Spinal cord (tissue), 10 donors: ENCODE results near the gene CSRP1. TPM values are rescaled to one million over a fixed set of nuclear protein-coding genes. Genes with fewer than 3 reads are reported as not detected.

Experiments
- DNase-seq, 6 donors: peaks; one replicate each; pipeline versions ENCODE4 v3.0.0 to v3.0.0-alpha.2; 2013 to 2015; ENCODE audit warnings: low spot score in 6 of 6, low read depth in 4 of 6
- H3K27ac ChIP-seq: one replicate; pipeline ENCODE4 v1.5.1; 2013; ENCODE audit warnings: low read depth, low read length, control low read depth
- H3K27me3 ChIP-seq: one replicate; pipeline ENCODE4 v1.6.1; 2013; ENCODE audit warnings: low read length; ENCODE audit not compliant: control insufficient read depth, insufficient read depth
- H3K36me3 ChIP-seq: one replicate; pipeline ENCODE4 v1.6.1; 2013; ENCODE audit warnings: low read length; ENCODE audit not compliant: control insufficient read depth, insufficient read depth
- H3K4me1 ChIP-seq: one replicate; pipeline ENCODE4 v1.6.1; 2013; ENCODE audit warnings: low read length; ENCODE audit not compliant: control insufficient read depth, insufficient read depth
- H3K4me3 ChIP-seq: one replicate; pipeline ENCODE4 v1.5.1; 2013; ENCODE audit warnings: low read depth, low read length, control low read depth
- H3K9me3 ChIP-seq: one replicate; pipeline ENCODE4 v1.6.1; 2013; ENCODE audit warnings: low read length; ENCODE audit not compliant: control insufficient read depth, insufficient read depth
- WGBS: methylation state at CpG from one replicate; pipeline ENCODE4 v1.1.5; 2013; ENCODE audit warnings: missing lambda C conversion rate; ENCODE audit not compliant: insufficient coverage; 5-methylcytosine and 5-hydroxymethylcytosine counted together
- polyA plus RNA-seq, 2 donors: library from polyadenylated mRNA; unstranded; fragments of 120-200 nt; gene quantifications; one replicate each; pipeline ENCODE4 v1.2.1, GENCODE V29; 2013; ENCODE audit not compliant: insufficient read length in 2 of 2
- total RNA-seq, 2 donors: library from RNA; depleted of rRNA in 1 of 2; stranded (reverse); fragments of 120-200 nt in 1 of 2; fragments of >200 nt in 1 of 2; gene quantifications; one replicate each; pipeline versions ENCODE4 v1.2.3 to v1.2.4, GENCODE V29; 2013 to 2014
- donor health status: healthy.

The CSRP1 gene
- total and polyA plus RNA-seq, 4 donors: 113 to 168 (median 144) TPM

DNA sequence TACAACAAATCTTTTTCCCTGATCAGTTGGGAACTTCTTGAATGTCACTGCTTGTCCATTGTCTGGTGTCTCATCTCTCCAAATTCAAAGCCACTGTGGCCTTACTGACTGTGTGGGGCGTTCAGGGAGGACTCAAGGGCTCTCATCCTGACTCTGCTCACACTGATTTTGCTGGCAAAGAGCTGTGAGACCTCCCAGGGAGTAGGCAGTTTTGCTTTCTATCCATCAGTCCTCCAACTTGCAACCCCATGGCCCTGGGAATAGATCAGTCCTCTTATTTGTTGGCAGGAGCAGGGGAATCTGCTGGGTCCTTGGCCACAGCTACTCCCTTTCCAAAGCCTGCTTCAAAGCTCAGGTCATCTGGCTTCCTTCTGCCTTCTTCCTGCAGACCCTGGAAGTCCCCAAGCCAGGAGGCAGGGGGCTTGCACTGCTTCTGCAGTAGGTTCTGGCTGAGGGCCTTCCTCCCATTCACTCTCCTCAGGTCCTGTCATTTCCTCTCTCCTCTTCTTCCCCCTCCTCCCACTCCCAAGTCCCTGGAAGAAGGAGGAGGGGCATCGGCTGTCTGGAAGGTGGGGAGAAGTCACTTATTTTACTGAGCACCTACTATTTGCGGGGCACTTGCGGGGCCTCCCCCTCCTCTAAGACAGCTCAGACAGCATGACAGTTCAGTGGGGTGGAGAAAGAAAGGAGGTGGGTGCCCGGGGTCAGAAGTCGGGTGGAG lies 31.1 kb upstream of the CSRP1 start:
- H3K27ac ChIP-seq: peak overlapping the region; percentile 33
- H3K9me3 ChIP-seq: no peaks in the 10 kb centered on the region
- no peaks in the 10 kb centered on the region for H3K36me3 ChIP-seq
- WGBS: 20% methylated on average over 2 of the region's 6 CpGs
- peak overlapping the region; percentile 69 for H3K4me3 ChIP-seq
- peaks cover 7% of the 10 kb centered on the region for H3K27me3 ChIP-seq
- H3K4me1 ChIP-seq: peaks cover 22% of the 10 kb centered on the region
- peak in 1 of 6 donors; percentile 40 for DNase-seq

DNA sequence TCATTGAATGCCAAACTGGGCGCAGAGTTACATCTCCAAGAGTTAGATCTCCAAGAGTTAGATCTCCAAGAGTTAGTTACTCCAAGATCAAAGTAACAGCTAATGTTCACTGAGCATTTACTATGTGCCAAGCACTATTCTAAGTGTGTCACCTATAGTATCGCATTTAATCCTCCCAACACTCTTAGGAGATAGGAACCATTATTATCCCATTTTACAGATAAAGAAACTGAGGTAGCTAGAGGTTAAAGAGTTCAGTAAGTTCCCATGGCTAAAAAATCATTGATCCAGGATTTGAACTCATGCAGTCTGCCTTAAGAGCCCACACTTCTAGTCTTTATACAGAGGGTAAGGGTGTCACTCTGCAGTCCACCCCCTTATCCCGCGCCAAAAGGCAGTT lies 30.5 kb upstream of the CSRP1 start:
- Histone ChIP-seq H3K27me3 (peaks cover 7% of the 10 kb centered on the region), H3K36me3 (no peaks in the 10 kb centered on the region), H3K9me3 (no peaks in the 10 kb centered on the region), H3K4me3 (no peak overlapping the region), H3K4me1 (peaks cover 22% of the 10 kb centered on the region), H3K27ac (peak overlapping the region; percentile 33)
- WGBS: 100% methylated on average over 1 of the region's 4 CpGs
- no peak for DNase-seq

DNA sequence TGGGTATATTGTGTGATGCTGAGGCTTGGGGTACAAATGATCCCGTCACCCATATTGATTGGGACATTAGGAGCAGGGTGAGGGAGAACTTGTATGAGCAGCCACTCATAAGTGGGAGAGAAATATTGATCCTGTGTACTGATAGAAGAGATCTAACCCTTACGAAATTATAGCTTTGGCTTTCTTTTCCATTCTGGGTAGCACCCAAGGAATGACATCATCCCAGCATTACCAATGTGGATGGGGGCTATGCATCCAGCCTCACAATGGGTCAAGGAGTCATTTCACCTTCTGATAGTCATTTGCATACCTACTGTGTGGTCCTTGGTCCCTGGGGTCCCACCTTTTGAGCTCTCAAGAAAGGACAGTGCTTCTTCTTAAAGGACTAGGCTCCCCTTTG lies 30.1 kb upstream of the CSRP1 start:
- WGBS: 73% methylated on average over 2 of the region's 2 CpGs
- no peaks in the 10 kb centered on the region for H3K9me3 ChIP-seq
- H3K27ac ChIP-seq: no peak overlapping the region
- no peaks in the 10 kb centered on the region for H3K36me3 ChIP-seq
- DNase-seq: no peak
- peaks cover 7% of the 10 kb centered on the region for H3K27me3 ChIP-seq
- peaks cover 23% of the 10 kb centered on the region for H3K4me1 ChIP-seq
- no peak overlapping the region for H3K4me3 ChIP-seq

DNA sequence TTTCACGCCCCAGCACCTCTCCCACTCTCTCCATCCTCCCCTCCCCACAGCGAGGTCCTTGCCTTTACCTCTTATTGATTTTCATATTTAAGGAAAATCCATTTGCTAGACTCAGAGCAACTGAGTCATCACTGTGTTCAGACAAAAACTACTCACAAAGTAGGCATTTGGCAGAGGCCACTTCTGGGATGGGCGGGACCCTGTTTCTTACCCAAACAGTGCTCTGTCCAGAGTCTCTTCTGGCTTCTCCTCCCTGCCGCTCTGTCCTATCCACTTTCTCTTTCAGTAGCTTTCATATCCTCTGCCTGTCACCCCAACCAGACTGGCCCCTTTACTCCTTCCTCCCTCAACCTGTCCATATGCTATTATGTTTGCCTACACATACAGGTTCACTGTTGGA lies 29.6 kb upstream of the CSRP1 start:
- WGBS: 90% methylated on average over 3 of the region's 4 CpGs
- H3K4me1 ChIP-seq: peaks cover 28% of the 10 kb centered on the region

DNA sequence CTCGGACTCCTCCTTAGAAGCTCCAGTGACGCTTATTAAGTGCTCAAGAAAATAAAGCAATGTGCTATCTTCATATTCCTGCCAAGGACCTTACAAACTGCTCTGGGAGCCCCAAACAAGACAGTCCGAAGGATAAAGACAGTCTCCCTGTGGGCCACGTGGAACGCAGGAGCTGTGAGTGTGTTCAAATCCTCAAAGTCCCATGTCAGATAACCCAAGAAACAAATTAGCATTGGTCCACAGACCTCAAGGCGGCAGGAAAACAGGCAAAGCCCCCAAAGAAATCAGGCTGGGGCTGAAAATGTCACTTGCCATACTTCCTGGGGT lies 29.0 kb upstream of the CSRP1 start:
- Histone ChIP-seq H3K27ac (no peak overlapping the region), H3K4me1 (peaks cover 35% of the 10 kb centered on the region), H3K36me3 (no peaks in the 10 kb centered on the region), H3K27me3 (peaks cover 7% of the 10 kb centered on the region), H3K4me3 (no peak overlapping the region), H3K9me3 (no peaks in the 10 kb centered on the region)
- 76% methylated on average over 6 of the region's 6 CpGs for WGBS
- no peak for DNase-seq

More for the DNA sequence above, 29.6 kb upstream of the CSRP1 start:
- H3K27ac ChIP-seq: no peak overlapping the region
- H3K9me3 ChIP-seq: no peaks in the 10 kb centered on the region
- H3K4me3 ChIP-seq: no peak overlapping the region
- DNase-seq: no peak
- no peaks in the 10 kb centered on the region for H3K36me3 ChIP-seq
- peaks cover 7% of the 10 kb centered on the region for H3K27me3 ChIP-seq

DNA sequence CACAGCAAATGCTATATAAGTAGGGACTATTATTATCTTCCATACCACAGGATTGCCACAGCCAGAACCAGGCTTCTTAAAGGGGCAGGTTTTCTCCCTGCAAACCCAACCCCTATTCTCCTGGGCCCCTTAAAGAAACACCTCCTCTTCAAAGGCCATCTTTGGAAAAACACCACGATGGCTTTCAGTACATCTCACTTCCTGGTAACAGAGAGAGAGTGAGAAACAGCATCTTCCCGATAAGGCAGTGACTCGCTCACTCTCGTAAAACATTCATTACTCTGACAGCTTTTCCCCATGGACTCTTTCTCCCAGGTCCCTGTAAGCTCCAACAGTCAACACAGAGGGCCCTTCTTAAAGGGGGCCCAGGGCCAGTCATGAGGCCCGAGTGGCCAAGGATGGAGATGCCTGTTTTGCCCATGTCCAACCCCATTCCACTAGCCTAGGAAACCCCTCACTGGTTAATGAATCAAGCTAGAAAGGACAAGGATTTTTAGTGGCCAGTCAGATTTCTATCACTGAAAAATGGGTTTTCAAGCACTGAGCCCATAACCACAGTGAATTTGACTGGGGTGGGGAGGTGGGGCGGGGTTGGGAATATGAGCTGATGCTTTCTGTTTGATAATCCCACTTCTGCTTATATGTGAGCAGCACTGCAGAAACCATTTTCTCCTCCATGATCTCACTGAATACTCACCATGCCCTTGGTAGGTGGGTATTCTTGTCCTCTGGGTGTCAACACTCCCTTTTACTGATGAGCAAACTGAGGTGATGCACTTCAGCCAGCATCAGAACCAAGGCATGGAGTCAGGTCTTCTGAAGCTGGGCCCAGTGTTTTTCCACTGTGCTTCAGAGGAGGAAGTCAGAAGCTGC lies 28.4 kb upstream of the CSRP1 start:
- no peak overlapping the region for H3K27ac ChIP-seq
- 42% methylated on average over 5 of the region's 6 CpGs for WGBS
- H3K4me1 ChIP-seq: peaks cover 35% of the 10 kb centered on the region
- H3K4me3 ChIP-seq: no peak overlapping the region
- no peaks in the 10 kb centered on the region for H3K36me3 ChIP-seq
- peaks cover 7% of the 10 kb centered on the region for H3K27me3 ChIP-seq
- DNase-seq: peak in 1 of 6 donors; percentile 28
- H3K9me3 ChIP-seq: no peaks in the 10 kb centered on the region

DNA sequence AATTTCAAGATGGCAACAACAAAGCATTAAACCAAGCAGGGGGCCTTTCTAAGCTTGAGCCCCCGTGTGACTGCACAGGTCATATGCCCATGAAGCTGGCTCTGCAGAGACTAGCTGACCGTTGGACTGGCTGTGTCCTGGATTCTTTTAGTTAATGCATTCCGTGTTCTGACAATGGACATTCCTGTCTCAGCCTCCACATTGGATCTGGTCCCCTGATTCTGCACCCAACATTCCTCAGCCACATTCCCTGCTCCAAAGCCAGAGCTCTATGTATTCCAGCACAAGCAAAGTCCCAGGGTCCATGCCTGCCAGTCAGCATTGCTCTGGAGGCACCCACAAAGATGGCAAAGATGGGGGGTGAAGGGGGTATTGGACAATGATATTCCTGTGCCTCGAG lies 26.9 kb upstream of the CSRP1 start:
- Histone ChIP-seq H3K9me3 (no peaks in the 10 kb centered on the region), H3K36me3 (no peaks in the 10 kb centered on the region), H3K27ac (no peak overlapping the region), H3K27me3 (peaks cover 5% of the 10 kb centered on the region), H3K4me3 (no peak overlapping the region), H3K4me1 (peaks cover 25% of the 10 kb centered on the region)
- WGBS: 59% methylated on average over 3 of the region's 4 CpGs
- no peak for DNase-seq

DNA sequence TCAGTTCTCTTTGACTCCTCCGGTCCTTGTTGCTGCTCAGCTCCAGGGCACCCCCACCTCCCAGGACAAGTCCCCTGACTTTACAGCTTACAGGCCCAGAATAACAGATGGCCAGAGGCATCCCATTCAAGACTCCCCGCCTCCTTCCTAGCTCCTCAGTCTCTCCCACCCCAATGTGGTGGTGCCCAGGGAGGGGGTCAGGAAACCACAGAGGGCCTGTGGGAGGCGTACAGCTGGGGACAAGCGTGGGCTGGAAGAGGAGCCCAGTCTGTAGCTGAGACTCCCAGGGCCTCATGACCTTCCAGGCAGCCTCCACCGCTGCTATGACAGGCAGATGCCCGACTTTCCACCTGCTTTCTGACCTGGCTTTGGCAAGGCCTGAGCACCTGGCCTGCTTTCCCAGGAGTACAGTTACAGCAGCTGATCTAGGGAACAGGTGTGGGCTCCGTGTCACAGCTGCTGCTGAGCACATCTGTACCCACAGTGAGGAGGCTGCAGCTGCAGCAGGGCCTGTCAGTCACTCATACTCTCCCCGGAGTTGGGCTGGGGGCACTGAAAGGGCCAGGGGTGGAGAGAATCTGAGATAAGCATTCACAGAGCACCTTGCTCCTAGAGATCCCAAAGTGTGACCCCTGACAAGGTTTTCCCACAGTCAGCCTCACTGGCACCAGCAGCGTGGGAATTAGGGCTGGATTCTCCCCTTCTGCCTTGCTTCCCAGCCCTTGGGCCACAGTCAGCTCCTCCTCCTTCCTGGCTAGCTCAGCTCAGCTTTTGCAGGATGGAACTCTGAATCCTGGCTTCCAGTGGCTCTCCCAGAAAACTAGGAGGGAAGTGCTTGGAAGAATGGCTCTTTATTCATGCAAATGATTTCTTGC lies 24.9 kb upstream of the CSRP1 start:
- H3K4me1 ChIP-seq: peaks cover 15% of the 10 kb centered on the region
- no peaks in the 10 kb centered on the region for H3K36me3 ChIP-seq
- H3K9me3 ChIP-seq: no peaks in the 10 kb centered on the region
- no peak overlapping the region for H3K4me3 ChIP-seq
- 80% methylated on average over 8 of the region's 9 CpGs for WGBS
- H3K27me3 ChIP-seq: no peaks in the 10 kb centered on the region
- peak overlapping the region; percentile 47 for H3K27ac ChIP-seq
- DNase-seq: no peak

DNA sequence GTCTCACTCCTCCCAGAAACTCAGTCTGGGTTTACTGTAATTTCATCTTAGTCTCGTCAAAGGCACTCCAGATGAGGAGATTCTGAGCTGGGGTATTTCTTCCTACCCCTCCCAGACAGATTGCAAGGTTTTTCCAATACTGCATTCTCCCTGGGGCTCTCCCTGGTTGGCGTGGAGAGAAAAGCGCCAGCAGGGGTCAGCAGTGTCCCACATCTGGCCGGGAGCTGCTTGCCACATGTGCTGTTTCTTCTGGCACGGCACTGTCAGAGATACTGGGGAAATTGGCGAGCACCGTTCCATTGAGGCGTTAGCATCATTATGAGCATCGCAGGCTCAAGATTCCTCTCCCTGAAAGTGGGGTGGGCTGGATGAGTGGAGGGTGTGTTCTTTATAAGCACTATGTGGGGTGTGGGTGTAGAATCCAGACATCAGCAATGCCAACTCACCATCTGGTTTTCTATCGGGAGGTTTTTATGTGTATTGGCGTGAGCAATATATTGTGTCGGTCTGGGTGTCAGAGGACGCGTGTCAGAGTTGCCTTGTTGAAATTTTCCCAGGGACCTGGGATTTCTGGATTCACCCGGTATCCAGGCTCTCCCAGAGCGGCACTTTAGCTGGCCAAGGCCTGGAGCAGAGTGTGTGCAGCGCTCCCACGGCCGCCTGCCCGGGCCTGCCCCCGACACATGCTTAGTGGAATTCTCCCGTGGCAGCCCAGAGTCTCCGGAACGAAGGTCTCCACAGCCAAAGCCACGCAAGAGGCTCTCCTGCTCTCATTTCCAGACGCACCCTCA lies 24.0 kb upstream of the CSRP1 start:
- H3K27ac ChIP-seq: peak overlapping the region; percentile 47
- no peaks in the 10 kb centered on the region for H3K9me3 ChIP-seq
- H3K36me3 ChIP-seq: no peaks in the 10 kb centered on the region
- no peaks in the 10 kb centered on the region for H3K27me3 ChIP-seq
- WGBS: 38% methylated on average over 25 of the region's 26 CpGs
- no peak overlapping the region for H3K4me3 ChIP-seq
- H3K4me1 ChIP-seq: peaks cover 15% of the 10 kb centered on the region
- DNase-seq: peak in 2 of 6 donors; percentile 89 to 95
